GM19351 (cell line): ENCODE measurements around the gene ACSL1.
"Not testable (repeated sequence)": the region's sequence is repeated elsewhere in the genome, so short reads cannot be mapped to it uniquely, and the experiment has no call there.

ENCODE experiments used
- ATAC-seq: cut with Tn5 transposase; IDR thresholded peaks from one replicate; pipeline ENCODE4 v1.9.1; 2021; ENCODE audit warnings: mild to moderate bottlenecking, moderate library complexity; ENCODE audit not compliant: unreplicated experiment

Gene ACSL1

GRCh38 chr4:184844742-184845141, 19.0 kb upstream of the ACSL1 start:
- no peak for ATAC-seq

- ATAC-seq, result no peak
These were observed 18.3 kb upstream of the ACSL1 start for GRCh38 chr4:184843984-184844554.

GRCh38 chr4:184839075-184839399, 13.3 kb upstream of the ACSL1 start:
- ATAC-seq, result not testable (repeated sequence)

GRCh38 chr4:184838249-184839074, 12.7 kb upstream of the ACSL1 start:
- no peak for ATAC-seq

GRCh38 chr4:184836613-184837012, 10.8 kb upstream of the ACSL1 start:
- no peak for ATAC-seq

- ATAC-seq, result no peak
These were observed 7.5 kb upstream of the ACSL1 start for GRCh38 chr4:184833046-184833838.

GRCh38 chr4:184831153-184831552, 5.4 kb upstream of the ACSL1 start:
- no peak for ATAC-seq

- peak; percentile 1 for ATAC-seq
These were observed 1.0 kb upstream of the ACSL1 start for GRCh38 chr4:184826691-184827270.

GRCh38 chr4:184825141-184825895, 450 bp downstream of the ACSL1 start:
- peak; percentile 21 for ATAC-seq

- no peak for ATAC-seq
These were observed 1.0 kb downstream of the ACSL1 start for GRCh38 chr4:184824776-184825084.

- peak; percentile 16 for ATAC-seq
These were observed 1.5 kb downstream of the ACSL1 start for GRCh38 chr4:184824081-184824775.

GRCh38 chr4:184823014-184823413, 2.8 kb downstream of the ACSL1 start:
- no peak for ATAC-seq

GRCh38 chr4:184822356-184822755, 3.4 kb downstream of the ACSL1 start:
- no peak for ATAC-seq

GRCh38 chr4:184821242-184821641, 4.5 kb downstream of the ACSL1 start:
- no peak for ATAC-seq

- ATAC-seq, result no peak
These were observed 6.0 kb downstream of the ACSL1 start for GRCh38 chr4:184819786-184820185.

GRCh38 chr4:184818216-184818564, 7.6 kb downstream of the ACSL1 start:
- peak; percentile 47 for ATAC-seq

GRCh38 chr4:184817494-184818215, 8.1 kb downstream of the ACSL1 start:
- ATAC-seq, result peak; percentile 5

GRCh38 chr4:184816962-184817361, 8.8 kb downstream of the ACSL1 start:
- no peak for ATAC-seq

GRCh38 chr4:184815046-184815877, 10.5 kb downstream of the ACSL1 start:
- ATAC-seq, result peak; percentile 67
